Measurements from ENCODE around the gene LSM4.

The LSM4 gene

DNA sequence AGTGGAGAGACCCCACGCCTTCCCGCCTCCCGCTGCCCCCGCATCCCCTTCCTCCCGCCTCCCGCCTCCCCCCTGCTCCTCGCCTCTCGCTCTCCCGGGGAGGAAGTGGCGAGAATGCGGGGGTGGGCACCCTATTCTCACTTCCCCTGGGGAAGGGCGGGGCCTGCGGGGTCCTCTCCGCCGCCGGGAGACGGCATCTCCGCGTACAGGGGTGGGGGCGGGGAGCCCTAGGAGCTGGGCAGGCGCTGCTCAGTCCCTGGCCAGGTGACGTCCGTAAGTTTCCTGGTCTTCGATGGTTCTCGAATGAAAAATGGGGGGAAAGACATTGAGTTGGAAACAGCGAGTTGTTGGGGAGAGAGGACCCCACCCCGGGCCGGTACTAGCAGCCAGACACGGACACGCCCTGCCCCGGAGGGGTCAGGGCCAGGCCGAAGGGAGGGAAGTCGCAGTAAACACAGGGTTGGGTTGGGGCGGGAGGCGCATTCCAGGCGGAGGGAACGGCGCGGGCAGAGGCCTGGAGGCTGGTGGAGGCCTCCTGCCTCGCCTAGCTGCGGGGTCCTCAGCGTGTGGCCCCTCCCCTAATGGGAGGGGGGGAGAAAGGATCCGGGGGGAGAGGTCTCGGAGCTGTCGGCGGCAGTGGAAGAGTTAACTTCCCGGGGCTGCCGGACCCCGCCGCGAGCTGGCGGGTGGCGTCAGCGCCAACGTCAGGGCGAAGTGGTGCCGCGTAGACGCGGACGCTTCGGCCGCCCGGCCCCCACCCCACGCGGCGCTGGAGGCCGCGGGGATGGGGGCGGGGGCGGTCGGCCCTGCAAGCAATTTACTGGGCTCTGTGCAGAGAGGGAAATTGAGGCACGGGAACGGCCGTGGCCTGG lies 31.1 kb downstream of the LSM4 start (continued):
- TF ChIP-seq ZBTB7A (tag by site-specific recombination; IDR thresholded peaks at IDR 0.05; ENCODE audit: low read depth) (peak; percentile 97), ZNF24 (tag by site-specific recombination; IDR thresholded peaks at IDR 0.05) (peak; percentile 90), ZNF768 (tag by site-specific recombination; IDR thresholded peaks at IDR 0.05) (no peak), ZNF610 (tag by site-specific recombination; IDR thresholded peaks at IDR 0.05; ENCODE audit: borderline replicate concordance) (peak; percentile 22; the same call in 1 of the 2 replicates)

DNA sequence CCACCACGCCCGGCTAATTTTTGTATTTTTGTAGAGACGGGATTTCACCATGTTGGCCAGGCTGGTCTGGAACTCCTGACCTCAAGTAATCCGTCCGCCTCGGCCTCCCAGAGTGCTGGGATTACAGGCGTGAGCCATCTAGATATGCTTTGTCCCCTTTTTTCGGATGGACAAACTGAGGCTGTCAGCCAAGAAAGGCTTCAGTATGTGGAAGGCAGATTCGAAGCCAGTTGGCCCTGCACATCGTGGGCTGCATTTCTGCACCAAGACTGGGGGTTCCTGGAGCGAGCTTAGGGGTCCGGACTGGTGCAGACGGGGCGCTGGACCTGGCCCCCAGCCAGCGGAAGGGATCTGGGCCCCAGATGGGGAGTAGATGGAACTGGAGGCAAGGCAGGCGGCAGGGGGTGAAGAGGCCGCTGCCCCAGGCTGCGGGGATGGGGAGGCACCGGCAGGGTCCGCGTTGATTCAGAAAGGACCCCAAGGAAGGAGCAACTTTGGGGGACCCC lies 31.8 kb downstream of the LSM4 start:
- no peaks in the 10 kb centered on the region for H3K9me3 ChIP-seq (ENCODE audit: control insufficient read depth, insufficient read depth, low read depth, low read length)
- CTCF ChIA-PET: interaction anchor here (0.5 to 0.6 kb wide), 2 partner anchors 22 to 670 kb away, joined by 4 read pairs; no protein-coding TSS in a partner anchor
- POLR2A ChIA-PET: interaction anchor here (1.9 to 3.6 kb wide), 3 partner anchors 10 to 32 kb away, joined by 8 to 184 read pairs (median 22); partner anchors contain the start of genes JUND and LSM4
- TF ChIP-seq, protein P1, sequence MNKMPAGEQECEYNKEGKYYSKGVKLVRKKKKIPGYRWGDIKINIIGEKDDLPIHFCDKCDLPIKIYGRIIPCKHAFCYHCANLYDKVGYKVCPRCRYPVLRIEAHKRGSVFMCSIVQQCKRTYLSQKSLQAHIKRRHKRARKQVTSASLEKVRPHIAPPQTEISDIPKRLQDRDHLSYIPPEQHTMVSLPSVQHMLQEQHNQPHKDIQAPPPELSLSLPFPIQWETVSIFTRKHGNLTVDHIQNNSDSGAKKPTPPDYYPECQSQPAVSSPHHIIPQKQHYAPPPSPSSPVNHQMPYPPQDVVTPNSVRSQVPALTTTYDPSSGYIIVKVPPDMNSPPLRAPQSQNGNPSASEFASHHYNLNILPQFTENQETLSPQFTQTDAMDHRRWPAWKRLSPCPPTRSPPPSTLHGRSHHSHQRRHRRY (tag by site-specific recombination; IDR thresholded peaks at IDR 0.05): no peak
- peak; percentile 73 for TF ChIP-seq ZNF580 (tag by site-specific recombination; IDR thresholded peaks at IDR 0.05)
- peaks cover 2% of the 10 kb centered on the region; the same call in 1 of the 2 replicates for H3K4me1 ChIP-seq (ENCODE audit: control insufficient read depth, insufficient read depth, low read length)
- no peak overlapping the region for H3K4me3 ChIP-seq (ENCODE audit: low read depth, low read length)
- no peak overlapping the region for H3K27ac ChIP-seq (ENCODE audit: extremely low read depth, low read depth, low read length)
- no peaks in the 10 kb centered on the region for H3K36me3 ChIP-seq (ENCODE audit: control insufficient read depth in 2 of 2, insufficient read depth in 1 of 2, low read length in 2 of 2)

- Histone ChIP-seq H3K36me3 (ENCODE audit: control insufficient read depth in 2 of 2, insufficient read depth in 1 of 2, low read length in 2 of 2) (no peaks in the 10 kb centered on the region), H3K4me3 (ENCODE audit: low read depth, low read length) (no peak overlapping the region), H3K4me1 (ENCODE audit: control insufficient read depth, insufficient read depth, low read length) (peaks cover 2% of the 10 kb centered on the region; the same call in 1 of the 2 replicates), H3K9me3 (ENCODE audit: control insufficient read depth, insufficient read depth, low read depth, low read length) (no peaks in the 10 kb centered on the region), H3K27ac (ENCODE audit: extremely low read depth, low read depth, low read length) (no peak overlapping the region)
- ChIA-PET CTCF (interaction anchor here (0.5 to 0.6 kb wide), 2 partner anchors 21 to 670 kb away, joined by 4 read pairs; no protein-coding TSS in a partner anchor), POLR2A (interaction anchor here (1.9 to 3.6 kb wide), 2 partner anchors 9 to 29 kb away, joined by 8 to 184 read pairs; partner anchors contain the start of gene JUND)
- TF ChIP-seq ZNF549 (tag by site-specific recombination; IDR thresholded peaks at IDR 0.05) (no peak), ZNF366 (tag by site-specific recombination; conservative IDR thresholded peaks at IDR 0.05) (0 out of 2 replicates have a peak, but pooled peaks have one; percentile 24), ZNF692 (tag by site-specific recombination; IDR thresholded peaks at IDR 0.05) (peak; percentile 64), ZNF223 (tag by site-specific recombination; IDR thresholded peaks at IDR 0.05) (no peak), ZNF24 (tag by site-specific recombination; IDR thresholded peaks at IDR 0.05) (peak; percentile 96), ZNF664 (tag by site-specific recombination; IDR thresholded peaks at IDR 0.05) (no peak), ZFHX2 (tag by site-specific recombination; conservative IDR thresholded peaks at IDR 0.05) (peak; percentile 65), ZNF157 (tag by site-specific recombination; IDR thresholded peaks at IDR 0.05) (no peak), ZIC2 (tag by site-specific recombination; IDR thresholded peaks at IDR 0.05) (peak; percentile 29), ZNF341 (tag by site-specific recombination; IDR thresholded peaks at IDR 0.05; ENCODE audit: low read depth) (peak; percentile 52), ZBTB10 (tag by site-specific recombination; IDR thresholded peaks at IDR 0.05) (peak; percentile 14; the same call in 1 of the 2 replicates), ZNF501 (tag by site-specific recombination; IDR thresholded peaks at IDR 0.05) (no peak), KLF16 (tag by site-specific recombination; IDR thresholded peaks at IDR 0.05) (no peak), EGR2 (tag by site-specific recombination; IDR thresholded peaks at IDR 0.05; ENCODE audit: low read depth) (peak; percentile 15; the same call in 1 of the 2 replicates)
- TF ChIP-seq, protein P2, sequence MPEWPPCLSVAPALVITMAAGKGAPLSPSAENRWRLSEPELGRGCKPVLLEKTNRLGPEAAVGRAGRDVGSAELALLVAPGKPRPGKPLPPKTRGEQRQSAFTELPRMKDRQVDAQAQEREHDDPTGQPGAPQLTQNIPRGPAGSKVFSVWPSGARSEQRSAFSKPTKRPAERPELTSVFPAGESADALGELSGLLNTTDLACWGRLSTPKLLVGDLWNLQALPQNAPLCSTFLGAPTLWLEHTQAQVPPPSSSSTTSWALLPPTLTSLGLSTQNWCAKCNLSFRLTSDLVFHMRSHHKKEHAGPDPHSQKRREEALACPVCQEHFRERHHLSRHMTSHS (tag by site-specific recombination; IDR thresholded peaks at IDR 0.05): no peak
- TF ChIP-seq, protein P3, sequence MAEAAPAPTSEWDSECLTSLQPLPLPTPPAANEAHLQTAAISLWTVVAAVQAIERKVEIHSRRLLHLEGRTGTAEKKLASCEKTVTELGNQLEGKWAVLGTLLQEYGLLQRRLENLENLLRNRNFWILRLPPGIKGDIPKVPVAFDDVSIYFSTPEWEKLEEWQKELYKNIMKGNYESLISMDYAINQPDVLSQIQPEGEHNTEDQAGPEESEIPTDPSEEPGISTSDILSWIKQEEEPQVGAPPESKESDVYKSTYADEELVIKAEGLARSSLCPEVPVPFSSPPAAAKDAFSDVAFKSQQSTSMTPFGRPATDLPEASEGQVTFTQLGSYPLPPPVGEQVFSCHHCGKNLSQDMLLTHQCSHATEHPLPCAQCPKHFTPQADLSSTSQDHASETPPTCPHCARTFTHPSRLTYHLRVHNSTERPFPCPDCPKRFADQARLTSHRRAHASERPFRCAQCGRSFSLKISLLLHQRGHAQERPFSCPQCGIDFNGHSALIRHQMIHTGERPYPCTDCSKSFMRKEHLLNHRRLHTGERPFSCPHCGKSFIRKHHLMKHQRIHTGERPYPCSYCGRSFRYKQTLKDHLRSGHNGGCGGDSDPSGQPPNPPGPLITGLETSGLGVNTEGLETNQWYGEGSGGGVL (tag by site-specific recombination; IDR thresholded peaks at IDR 0.05): no peak
Observed at GRCh38 chr19:18290302-18291018, 32.4 kb downstream of the LSM4 start.
